ENCODE results near the gene DCLK3. TPM values are rescaled to one million over a fixed set of nuclear protein-coding genes. Genes with fewer than 3 reads are reported as not detected.
A peak's percentile ranks its signal among the peaks of the same experiment; 100 is the strongest.

Gene DCLK3
- total and polyA plus RNA-seq, 2 of the 13 experiments (the other 11 are each of a cell fraction or from before 2014, with no cell fraction given), result not detected

GRCh38 chr3:36741285-36741684 lies 23.1 kb downstream of the DCLK3 start:
- Histone ChIP-seq H3K4me2 (ENCODE audit: low read depth, low read length) (no peak overlapping the region), H3K36me3 (replicated peaks in 1 of 2; ENCODE audit: control insufficient read depth in 1 of 2, insufficient read depth in 2 of 2, low read length in 2 of 2) (no peaks in the 10 kb centered on the region), H3K79me2 (ENCODE audit: insufficient read depth, low read length) (no peaks in the 10 kb centered on the region), H3K9me3 (ENCODE audit: low read length) (no peaks in the 10 kb centered on the region), H3K27ac (ENCODE audit: extremely low read length, insufficient read depth, low read length) (no peak overlapping the region), H2AFZ (ENCODE audit: low read length) (no peak overlapping the region), H3K9ac (ENCODE audit: insufficient read depth, low read depth, low read length) (no peak overlapping the region), H3K4me3 (replicated peaks in 1 of 3; ENCODE audit: insufficient read depth in 1 of 3, low read depth in 2 of 3, low read length in 3 of 3) (no peak overlapping the region), H3K27me3 (ENCODE audit: control insufficient read depth in 1 of 2, insufficient read depth in 2 of 2, low read length in 2 of 2) (no peaks in the 10 kb centered on the region), H4K20me1 (ENCODE audit: insufficient read depth, low read length) (no peaks in the 10 kb centered on the region), H3K4me1 (ENCODE audit: insufficient read depth, low read length) (no peaks in the 10 kb centered on the region)
- ChIA-PET CTCF (ENCODE audit: low intra/inter-chr PET ratio, low total read pairs) (no interaction called here), POLR2A (no interaction called here)
- WGBS (ENCODE audit: low lambda C conversion rate), result 2% methylated on average over 2 of the region's 2 CpGs
- intact Hi-C loops (cut with micrococcal nuclease; ENCODE audit: unreplicated experiment), result no loop called here
- BruUV-seq (replicated peaks), result no TSS peak
- DNase-seq (ENCODE audit: low spot score), result no peak
- in situ Hi-C loops (cut with HindIII; ENCODE audit: extremely low pct_ligation_motif_present, low pct_unique_long_range_greater_than_20kb), result loop anchor here (25.0 kb wide), 2 partner anchors 221 to 471 kb away; no protein-coding TSS in a partner anchor
- ATAC-seq, result peak; percentile 53; the same call in 2 of the 3 replicates
- FAIRE-seq, result no peak
- TF ChIP-seq ZNF121 (CRISPR knock-in tag; IDR thresholded peaks at IDR 0.05), result no peak
- TF ChIP-seq, protein P1, sequence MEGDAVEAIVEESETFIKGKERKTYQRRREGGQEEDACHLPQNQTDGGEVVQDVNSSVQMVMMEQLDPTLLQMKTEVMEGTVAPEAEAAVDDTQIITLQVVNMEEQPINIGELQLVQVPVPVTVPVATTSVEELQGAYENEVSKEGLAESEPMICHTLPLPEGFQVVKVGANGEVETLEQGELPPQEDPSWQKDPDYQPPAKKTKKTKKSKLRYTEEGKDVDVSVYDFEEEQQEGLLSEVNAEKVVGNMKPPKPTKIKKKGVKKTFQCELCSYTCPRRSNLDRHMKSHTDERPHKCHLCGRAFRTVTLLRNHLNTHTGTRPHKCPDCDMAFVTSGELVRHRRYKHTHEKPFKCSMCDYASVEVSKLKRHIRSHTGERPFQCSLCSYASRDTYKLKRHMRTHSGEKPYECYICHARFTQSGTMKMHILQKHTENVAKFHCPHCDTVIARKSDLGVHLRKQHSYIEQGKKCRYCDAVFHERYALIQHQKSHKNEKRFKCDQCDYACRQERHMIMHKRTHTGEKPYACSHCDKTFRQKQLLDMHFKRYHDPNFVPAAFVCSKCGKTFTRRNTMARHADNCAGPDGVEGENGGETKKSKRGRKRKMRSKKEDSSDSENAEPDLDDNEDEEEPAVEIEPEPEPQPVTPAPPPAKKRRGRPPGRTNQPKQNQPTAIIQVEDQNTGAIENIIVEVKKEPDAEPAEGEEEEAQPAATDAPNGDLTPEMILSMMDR (CRISPR knock-in tag; IDR thresholded peaks at IDR 0.05), result 0 out of 2 replicates have a peak, but pooled peaks have one; percentile 30

- H3K36me3 ChIP-seq (replicated peaks in 1 of 2; ENCODE audit: control insufficient read depth in 1 of 2, insufficient read depth in 2 of 2, low read length in 2 of 2), result no peaks in the 10 kb centered on the region
- FAIRE-seq, result no peak
- in situ Hi-C loops (cut with HindIII; ENCODE audit: extremely low pct_ligation_motif_present, low pct_unique_long_range_greater_than_20kb), result loop anchor here (25.0 kb wide), 2 partner anchors 222 to 472 kb away; no protein-coding TSS in a partner anchor
- no peak for TF ChIP-seq CBFB (CRISPR knock-in tag; IDR thresholded peaks at IDR 0.05)
- TF ChIP-seq, protein P2, sequence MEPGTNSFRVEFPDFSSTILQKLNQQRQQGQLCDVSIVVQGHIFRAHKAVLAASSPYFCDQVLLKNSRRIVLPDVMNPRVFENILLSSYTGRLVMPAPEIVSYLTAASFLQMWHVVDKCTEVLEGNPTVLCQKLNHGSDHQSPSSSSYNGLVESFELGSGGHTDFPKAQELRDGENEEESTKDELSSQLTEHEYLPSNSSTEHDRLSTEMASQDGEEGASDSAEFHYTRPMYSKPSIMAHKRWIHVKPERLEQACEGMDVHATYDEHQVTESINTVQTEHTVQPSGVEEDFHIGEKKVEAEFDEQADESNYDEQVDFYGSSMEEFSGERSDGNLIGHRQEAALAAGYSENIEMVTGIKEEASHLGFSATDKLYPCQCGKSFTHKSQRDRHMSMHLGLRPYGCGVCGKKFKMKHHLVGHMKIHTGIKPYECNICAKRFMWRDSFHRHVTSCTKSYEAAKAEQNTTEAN (CRISPR knock-in tag; conservative IDR thresholded peaks at IDR 0.05), result no peak
- no peak overlapping the region for H3K9ac ChIP-seq (ENCODE audit: insufficient read depth, low read depth, low read length)
- ChIA-PET POLR2A (no interaction called here), CTCF (ENCODE audit: low intra/inter-chr PET ratio, low total read pairs) (no interaction called here)
- DNase-seq (ENCODE audit: low spot score), result no peak
- H2AFZ ChIP-seq (ENCODE audit: low read length), result no peak overlapping the region
- H3K27me3 ChIP-seq (ENCODE audit: control insufficient read depth in 1 of 2, insufficient read depth in 2 of 2, low read length in 2 of 2), result no peaks in the 10 kb centered on the region
- H3K27ac ChIP-seq (ENCODE audit: extremely low read length, insufficient read depth, low read length), result no peak overlapping the region
- no peak for ATAC-seq
- BruUV-seq (replicated peaks), result no TSS peak
- H3K9me3 ChIP-seq (ENCODE audit: low read length), result no peaks in the 10 kb centered on the region
- H3K4me2 ChIP-seq (ENCODE audit: low read depth, low read length), result no peak overlapping the region
- no peaks in the 10 kb centered on the region for H3K4me1 ChIP-seq (ENCODE audit: insufficient read depth, low read length)
- H3K79me2 ChIP-seq (ENCODE audit: insufficient read depth, low read length), result no peaks in the 10 kb centered on the region
- no peaks in the 10 kb centered on the region for H4K20me1 ChIP-seq (ENCODE audit: insufficient read depth, low read length)
- intact Hi-C loops (cut with micrococcal nuclease; ENCODE audit: unreplicated experiment), result no loop called here
- 29% methylated on average over 2 of the region's 2 CpGs for WGBS (ENCODE audit: low lambda C conversion rate)
- H3K4me3 ChIP-seq (replicated peaks in 1 of 3; ENCODE audit: insufficient read depth in 1 of 3, low read depth in 2 of 3, low read length in 3 of 3), result no peak overlapping the region
Observed at GRCh38 chr3:36740787-36741186, 23.6 kb downstream of the DCLK3 start.
